ENCODE results near the gene RPE. TPM values are rescaled to one million over a fixed set of nuclear protein-coding genes. Genes with fewer than 3 reads are reported as not detected.

The RPE gene
- total RNA-seq, 1 donor from 2014 or later: 62.1 TPM

- Histone ChIP-seq H3K27ac (ENCODE audit: low read depth, low read length) (no peak overlapping the region), H4K20me1 (ENCODE audit: insufficient read depth, low read length) (no peaks in the 10 kb centered on the region), H3K4me2 (ENCODE audit: low read length) (no peak overlapping the region), H3K79me2 (ENCODE audit: insufficient read depth, low read length) (no peaks in the 10 kb centered on the region), H3K4me3 (ENCODE audit: insufficient read depth, low read depth, low read length) (no peak overlapping the region), H3K27me3 (ENCODE audit: insufficient read depth, low read length) (no peaks in the 10 kb centered on the region), H3K36me3 (ENCODE audit: insufficient read depth, low read length) (no peaks in the 10 kb centered on the region), H3K9me3 (ENCODE audit: insufficient read depth, low read depth, low read length) (no peaks in the 10 kb centered on the region), H3K4me1 (ENCODE audit: insufficient read depth, low read length) (no peaks in the 10 kb centered on the region), H3K9ac (ENCODE audit: low read length) (no peak overlapping the region), H2AFZ (ENCODE audit: low read depth, low read length) (no peak overlapping the region)
- Mint-ChIP-seq H3K27ac (ENCODE audit: unreplicated experiment) (no peak overlapping the region), H3K4me3 (ENCODE audit: unreplicated experiment) (no peak overlapping the region), H3K36me3 (ENCODE audit: low read depth, unreplicated experiment) (no peaks in the 10 kb centered on the region), H3K9me3 (ENCODE audit: unreplicated experiment) (no peaks in the 10 kb centered on the region), H3K27me3 (ENCODE audit: low read depth, unreplicated experiment) (peaks cover 1% of the 10 kb centered on the region), H3K4me1 (ENCODE audit: low read depth, unreplicated experiment) (peaks cover 4% of the 10 kb centered on the region)
- DNase-seq (ENCODE audit: low read depth) (no peak), FAIRE-seq (no peak)
- TF ChIP-seq CTCF (IDR thresholded peaks at IDR 0.05; ENCODE audit: insufficient read depth, low read depth, low read length): no peak
- no peak for TF ChIP-seq EZH2 (IDR thresholded peaks at IDR 0.05; ENCODE audit: insufficient read depth, low read length)
Observed at GRCh38 chr2:209976698-209977385, 25.6 kb upstream of the RPE start.

DNA sequence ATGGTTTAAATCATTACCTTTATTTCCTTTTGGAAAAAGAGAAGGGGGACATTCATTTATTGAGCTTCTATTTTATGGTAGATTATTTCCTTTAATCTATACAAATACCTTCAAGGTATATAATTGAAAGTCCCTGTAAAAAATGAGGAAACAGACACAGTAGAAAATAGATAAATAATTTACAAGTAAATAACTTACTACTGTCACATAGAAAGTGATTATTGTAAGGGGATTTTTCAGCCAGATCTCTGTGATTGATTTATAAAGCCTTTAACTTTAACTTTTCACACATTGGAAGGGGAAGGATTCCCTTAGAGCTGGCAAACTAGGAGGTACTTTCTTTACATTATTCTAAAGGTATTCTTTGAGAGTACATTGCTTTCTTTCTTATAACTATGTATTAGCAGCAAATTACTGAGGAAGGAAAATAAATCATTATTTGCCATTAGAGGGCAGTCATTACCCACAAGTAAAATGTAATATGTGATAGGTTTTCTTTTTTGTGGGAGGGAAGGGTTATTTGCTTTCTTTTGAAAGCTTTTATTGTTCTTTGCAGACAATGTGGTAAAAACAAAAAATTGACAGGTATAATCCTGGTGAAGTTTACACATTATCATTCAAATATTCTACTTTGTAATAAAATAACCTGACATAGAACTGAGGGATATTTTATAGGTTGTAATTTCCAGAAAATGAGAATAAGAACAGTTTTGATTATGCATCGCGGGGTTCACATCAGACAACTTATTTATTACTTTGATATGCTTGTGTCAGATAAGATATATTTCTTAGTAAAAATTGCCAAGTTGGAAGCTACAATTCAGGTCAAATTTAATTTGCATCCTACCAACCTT lies 24.8 kb upstream of the RPE start:
- no peak for FAIRE-seq
- H3K9me3 ChIP-seq (ENCODE audit: insufficient read depth, low read depth, low read length): no peaks in the 10 kb centered on the region
- no peaks in the 10 kb centered on the region for H3K36me3 ChIP-seq (ENCODE audit: insufficient read depth, low read length)
- no peak overlapping the region for H3K4me2 ChIP-seq (ENCODE audit: low read length)
- Mint-ChIP-seq H3K27me3 (ENCODE audit: low read depth, unreplicated experiment) (peaks cover 1% of the 10 kb centered on the region), H3K36me3 (ENCODE audit: low read depth, unreplicated experiment) (no peaks in the 10 kb centered on the region), H3K27ac (ENCODE audit: unreplicated experiment) (no peak overlapping the region), H3K9me3 (ENCODE audit: unreplicated experiment) (no peaks in the 10 kb centered on the region), H3K4me1 (ENCODE audit: low read depth, unreplicated experiment) (peaks cover 4% of the 10 kb centered on the region), H3K4me3 (ENCODE audit: unreplicated experiment) (no peak overlapping the region)
- H2AFZ ChIP-seq (ENCODE audit: low read depth, low read length): no peak overlapping the region
- H3K4me1 ChIP-seq (ENCODE audit: insufficient read depth, low read length): no peaks in the 10 kb centered on the region
- no peaks in the 10 kb centered on the region for H4K20me1 ChIP-seq (ENCODE audit: insufficient read depth, low read length)
- H3K27me3 ChIP-seq (ENCODE audit: insufficient read depth, low read length): no peaks in the 10 kb centered on the region
- no peak overlapping the region for H3K9ac ChIP-seq (ENCODE audit: low read length)
- TF ChIP-seq EZH2 (IDR thresholded peaks at IDR 0.05; ENCODE audit: insufficient read depth, low read length) (no peak), CTCF (IDR thresholded peaks at IDR 0.05; ENCODE audit: insufficient read depth, low read depth, low read length) (peak; percentile 32)
- no peak overlapping the region for H3K4me3 ChIP-seq (ENCODE audit: insufficient read depth, low read depth, low read length)
- H3K79me2 ChIP-seq (ENCODE audit: insufficient read depth, low read length): no peaks in the 10 kb centered on the region
- DNase-seq (ENCODE audit: low read depth): peak; percentile 20
- no peak overlapping the region for H3K27ac ChIP-seq (ENCODE audit: low read depth, low read length)
